Endodermal cell (in vitro differentiated cells): ENCODE measurements around the gene MAPT. TPM values are rescaled to one million over a fixed set of nuclear protein-coding genes. Genes with fewer than 3 reads are reported as not detected.

Source experiments
- DNase-seq: peaks from one replicate; pipeline ENCODE4 v3.0.0-alpha.2; 2017
- H3K27ac ChIP-seq: 2 replicates; pipeline ENCODE4 v1.5.1; 2013; ENCODE audit warnings: mild to moderate bottlenecking, low read depth, low read length, moderate library complexity
- H3K27me3 ChIP-seq: 2 replicates; pipeline ENCODE4 v1.6.1; 2013; ENCODE audit warnings: mild to moderate bottlenecking, low read length, moderate library complexity; ENCODE audit not compliant: insufficient read depth, control insufficient read depth, poor library complexity, severe bottlenecking
- H3K36me3 ChIP-seq: 2 replicates; pipeline ENCODE4 v1.7.0; 2013; ENCODE audit warnings: mild to moderate bottlenecking, low read length, moderate library complexity; ENCODE audit not compliant: control insufficient read depth, insufficient read depth
- H3K4me1 ChIP-seq: one replicate; pipeline ENCODE4 v1.7.0; 2013; ENCODE audit warnings: low read length; ENCODE audit not compliant: control insufficient read depth, insufficient read depth
- H3K4me3 ChIP-seq: 2 replicates; pipeline ENCODE4 v1.5.1; 2013; ENCODE audit warnings: mild to moderate bottlenecking, low read length, moderate library complexity
- H3K9ac ChIP-seq: 2 replicates; pipeline ENCODE4 v1.6.1; 2013; ENCODE audit warnings: mild to moderate bottlenecking, low read length, moderate library complexity; ENCODE audit not compliant: poor library complexity, severe bottlenecking; ENCODE audit errors: extremely low read depth
- H3K9me3 ChIP-seq: 2 replicates; pipeline ENCODE4 v1.6.1; 2013; ENCODE audit warnings: mild to moderate bottlenecking, low read length, moderate library complexity; ENCODE audit not compliant: control insufficient read depth
- H3K27ac Mint-ChIP-seq: 2 replicates; pipeline ENCODE4 v1.8.0; 2020; ENCODE audit warnings: mixed read lengths
- H3K27me3 Mint-ChIP-seq: 2 replicates; pipeline ENCODE4 v1.8.0; 2021; ENCODE audit warnings: mild to moderate bottlenecking, mixed read lengths; ENCODE audit not compliant: insufficient read depth
- H3K36me3 Mint-ChIP-seq: 2 replicates; pipeline ENCODE4 v1.8.0; 2020; ENCODE audit warnings: low read depth, mixed read lengths
- H3K4me1 Mint-ChIP-seq: 2 replicates; pipeline ENCODE4 v1.8.0; 2020; ENCODE audit warnings: mixed read lengths
- H3K4me3 Mint-ChIP-seq: 2 replicates; pipeline ENCODE4 v1.8.0; 2020; ENCODE audit warnings: mild to moderate bottlenecking, moderate library complexity, mixed read lengths
- H3K9me3 Mint-ChIP-seq: 2 replicates; pipeline ENCODE4 v1.8.0; 2020; ENCODE audit warnings: mild to moderate bottlenecking, mixed read lengths
- WGBS, 2 experiments: methylation state at CpG; one replicate each; pipeline versions ENCODE4 v1.1.5 to v1.1.7; 2013; ENCODE audit warnings: missing lambda C conversion rate in 2 of 2, mixed read lengths in 1 of 2; ENCODE audit not compliant: insufficient coverage in 1 of 2, insufficient read length in 1 of 2; 5-methylcytosine and 5-hydroxymethylcytosine counted together
- total RNA-seq, 2 donors: library from RNA; stranded (reverse); fragmentation: NEBNext Ultra II Directional in 1 of 2; extraction: Animal tissue kit (Norgen Biotek cat#: 25700) in 1 of 2; gene quantifications; 2 replicates in 1 of 2; 3 replicates in 1 of 2; pipeline ENCODE4 v1.2.1, GENCODE V29; 2021
- TF ChIP-seq, protein P1 (sequence below): fragments of 200-600 bp; sonication (generic); conservative IDR thresholded peaks from 2 replicates; pipeline ENCODE4 v1.5.0; 2021; ENCODE audit warnings: antibody characterized with exemption, mild to moderate bottlenecking

Gene MAPT
- total RNA-seq, 2 donors from 2014 or later, result 0.69 to 0.73 TPM

DNA sequence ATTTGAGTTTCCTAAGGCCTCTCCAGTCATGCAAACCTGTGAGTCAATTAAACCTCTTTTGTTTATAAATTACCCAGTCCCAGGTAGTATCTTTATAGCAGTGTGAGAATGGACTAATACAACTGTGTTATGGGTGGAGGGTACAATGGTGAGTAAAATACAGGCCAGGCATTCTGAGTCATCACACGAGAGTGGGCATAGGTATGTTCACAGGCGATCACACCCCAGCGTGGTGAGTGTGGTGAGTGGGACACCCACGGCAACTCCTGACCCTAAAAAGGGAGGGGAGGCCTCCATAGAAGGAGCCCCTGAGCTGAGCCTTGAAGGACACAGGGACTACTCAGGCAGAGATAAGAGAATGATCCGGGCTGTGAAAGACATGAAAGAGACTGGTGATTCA lies 22.6 kb upstream of the MAPT start:
- no peak overlapping the region for H3K27ac Mint-ChIP-seq
- Histone ChIP-seq H3K36me3 (no peaks in the 10 kb centered on the region), H3K27ac (no peak overlapping the region), H3K27me3 (peaks cover 7% of the 10 kb centered on the region), H3K9me3 (no peaks in the 10 kb centered on the region), H3K4me1 (no peaks in the 10 kb centered on the region), H3K4me3 (no peak overlapping the region), H3K9ac (no peak overlapping the region)
- H3K36me3 Mint-ChIP-seq, result no peaks in the 10 kb centered on the region
- 86 to 93% methylated on average over 5 of the region's 5 CpGs for WGBS, 2 experiments
- H3K27me3 Mint-ChIP-seq, result peaks cover 6% of the 10 kb centered on the region
- TF ChIP-seq, protein P1, sequence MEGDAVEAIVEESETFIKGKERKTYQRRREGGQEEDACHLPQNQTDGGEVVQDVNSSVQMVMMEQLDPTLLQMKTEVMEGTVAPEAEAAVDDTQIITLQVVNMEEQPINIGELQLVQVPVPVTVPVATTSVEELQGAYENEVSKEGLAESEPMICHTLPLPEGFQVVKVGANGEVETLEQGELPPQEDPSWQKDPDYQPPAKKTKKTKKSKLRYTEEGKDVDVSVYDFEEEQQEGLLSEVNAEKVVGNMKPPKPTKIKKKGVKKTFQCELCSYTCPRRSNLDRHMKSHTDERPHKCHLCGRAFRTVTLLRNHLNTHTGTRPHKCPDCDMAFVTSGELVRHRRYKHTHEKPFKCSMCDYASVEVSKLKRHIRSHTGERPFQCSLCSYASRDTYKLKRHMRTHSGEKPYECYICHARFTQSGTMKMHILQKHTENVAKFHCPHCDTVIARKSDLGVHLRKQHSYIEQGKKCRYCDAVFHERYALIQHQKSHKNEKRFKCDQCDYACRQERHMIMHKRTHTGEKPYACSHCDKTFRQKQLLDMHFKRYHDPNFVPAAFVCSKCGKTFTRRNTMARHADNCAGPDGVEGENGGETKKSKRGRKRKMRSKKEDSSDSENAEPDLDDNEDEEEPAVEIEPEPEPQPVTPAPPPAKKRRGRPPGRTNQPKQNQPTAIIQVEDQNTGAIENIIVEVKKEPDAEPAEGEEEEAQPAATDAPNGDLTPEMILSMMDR, result no peak
- no peak for DNase-seq
- no peaks in the 10 kb centered on the region for H3K9me3 Mint-ChIP-seq
- H3K4me1 Mint-ChIP-seq, result peaks cover 13% of the 10 kb centered on the region
- H3K4me3 Mint-ChIP-seq, result no peak overlapping the region

DNA sequence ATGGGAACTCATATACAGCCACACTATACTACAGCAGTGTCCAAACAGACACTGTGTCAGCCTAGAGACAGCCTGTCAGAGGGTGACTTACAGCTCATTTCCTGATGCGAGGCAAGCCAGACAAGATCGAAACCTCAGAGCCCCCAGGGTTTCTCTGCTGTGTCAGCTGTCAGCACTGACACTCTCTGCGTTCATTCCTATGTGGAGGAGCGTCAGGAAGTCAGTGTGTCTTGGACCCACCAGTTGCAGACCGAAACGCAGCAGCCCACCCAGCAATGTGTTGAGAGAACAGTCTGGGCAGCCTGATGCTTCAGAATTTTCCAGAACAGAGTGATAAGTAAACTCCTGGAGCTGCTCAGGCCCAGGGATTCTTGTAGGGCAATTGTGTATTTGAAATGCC lies 20.6 kb upstream of the MAPT start:
- Histone ChIP-seq H3K4me3 (no peak overlapping the region), H3K27ac (no peak overlapping the region), H3K9ac (no peak overlapping the region), H3K36me3 (no peaks in the 10 kb centered on the region), H3K27me3 (peaks cover 23% of the 10 kb centered on the region), H3K9me3 (no peaks in the 10 kb centered on the region), H3K4me1 (no peaks in the 10 kb centered on the region)
- 50 to 65% methylated on average over 6 of the region's 6 CpGs for WGBS, 2 experiments
- TF ChIP-seq, protein P1, result no peak
- Mint-ChIP-seq H3K9me3 (no peaks in the 10 kb centered on the region), H3K27me3 (peaks cover 8% of the 10 kb centered on the region), H3K36me3 (no peaks in the 10 kb centered on the region), H3K4me3 (no peak overlapping the region), H3K4me1 (peaks cover 13% of the 10 kb centered on the region), H3K27ac (no peak overlapping the region)
- no peak for DNase-seq

DNA sequence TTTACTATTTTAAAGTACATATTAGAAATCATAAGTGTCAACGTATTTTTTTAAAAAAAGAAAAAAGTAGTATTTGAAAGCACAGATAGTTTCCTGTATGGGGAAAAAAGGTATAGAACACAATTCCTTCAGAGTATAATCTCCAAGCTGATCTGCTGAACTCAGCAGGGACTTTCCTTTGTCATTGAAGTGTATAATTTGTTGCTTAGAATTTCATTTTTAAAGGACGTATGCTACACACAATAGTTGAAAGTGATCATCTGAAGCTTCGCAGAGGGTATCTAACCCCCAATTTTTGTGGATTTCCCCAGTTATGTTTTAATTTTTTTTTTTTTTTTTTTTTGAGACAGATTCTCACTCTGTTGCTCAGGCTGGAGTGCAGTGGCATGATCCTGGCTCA lies 20.2 kb upstream of the MAPT start:
- WGBS, 2 experiments, result 81 to 85% methylated on average over 2 to 3 of the region's 3 CpGs
- H3K27me3 ChIP-seq, result peaks cover 23% of the 10 kb centered on the region
- H3K27me3 Mint-ChIP-seq, result peaks cover 8% of the 10 kb centered on the region
- H3K4me3 ChIP-seq, result no peak overlapping the region
- no peaks in the 10 kb centered on the region for H3K36me3 ChIP-seq
- H3K4me3 Mint-ChIP-seq, result no peak overlapping the region
- no peak overlapping the region for H3K27ac Mint-ChIP-seq
- no peak overlapping the region for H3K27ac ChIP-seq
- TF ChIP-seq, protein P1, result no peak
- H3K9me3 ChIP-seq, result no peaks in the 10 kb centered on the region
- no peaks in the 10 kb centered on the region for H3K9me3 Mint-ChIP-seq
- no peak for DNase-seq
- no peaks in the 10 kb centered on the region for H3K36me3 Mint-ChIP-seq
- H3K4me1 ChIP-seq, result no peaks in the 10 kb centered on the region
- no peak overlapping the region for H3K9ac ChIP-seq
- H3K4me1 Mint-ChIP-seq, result peaks cover 13% of the 10 kb centered on the region
